ENCODE data around the gene HOXB8. TPM values are rescaled to one million over a fixed set of nuclear protein-coding genes. Genes with fewer than 3 reads are reported as not detected.
A peak's percentile ranks its signal among the peaks of the same experiment; 100 is the strongest.

HOXB8 gene
- total RNA-seq, 1 donor from 2014 or later = 22.9 TPM

DNA sequence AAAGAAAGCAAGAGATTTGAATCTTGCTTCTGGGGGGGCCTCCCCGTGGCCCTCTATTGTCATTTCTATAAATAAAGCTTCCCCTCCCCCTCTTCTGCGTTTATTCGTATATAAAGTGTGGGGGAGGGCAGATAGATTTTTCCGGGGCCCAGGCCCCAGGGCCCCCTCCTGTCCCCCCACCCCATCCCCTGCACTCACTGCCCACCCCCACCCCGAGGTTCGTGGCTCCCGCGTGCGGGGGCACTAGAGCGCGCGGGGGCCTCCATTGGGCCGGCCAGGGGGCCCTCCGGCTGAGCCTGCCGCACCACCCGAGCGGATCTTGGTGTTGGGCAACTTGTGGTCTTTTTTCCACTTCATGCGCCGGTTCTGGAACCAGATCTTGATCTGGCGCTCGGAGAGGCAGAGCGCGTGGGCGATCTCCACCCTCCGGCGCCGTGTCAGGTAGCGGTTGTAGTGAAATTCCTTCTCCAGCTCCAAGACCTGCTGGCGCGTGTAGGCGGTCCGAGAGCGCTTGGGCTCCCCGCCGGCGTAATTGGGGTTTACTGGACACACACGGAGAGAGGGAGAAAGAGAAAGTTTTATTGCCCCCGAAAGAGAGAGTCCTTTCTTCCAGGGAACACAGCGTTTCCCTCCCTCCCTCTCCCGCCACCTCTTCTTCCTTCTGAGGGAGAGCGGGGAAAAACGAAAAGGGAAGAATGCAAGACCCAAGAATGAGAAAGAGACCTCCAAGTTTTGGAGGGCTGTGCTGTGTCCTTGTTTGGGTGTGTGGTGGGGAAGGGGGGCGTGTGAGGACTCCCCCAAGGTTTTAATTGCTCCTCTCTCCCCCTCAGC lies 38.4 kb downstream of the HOXB8 start:
- H3K27ac Mint-ChIP-seq (ENCODE audit: unreplicated experiment) = peak overlapping the region; percentile 83
- no peaks in the 10 kb centered on the region for H3K36me3 Mint-ChIP-seq (ENCODE audit: low read depth)
- H3K4me1 Mint-ChIP-seq = peaks cover 25% of the 10 kb centered on the region
- peaks cover 49% of the 10 kb centered on the region for H3K27me3 Mint-ChIP-seq (ENCODE audit: low read depth)
- H3K4me3 Mint-ChIP-seq = peak overlapping the region; percentile 90
- H3K9me3 Mint-ChIP-seq = no peaks in the 10 kb centered on the region
- TF ChIP-seq, protein P1, sequence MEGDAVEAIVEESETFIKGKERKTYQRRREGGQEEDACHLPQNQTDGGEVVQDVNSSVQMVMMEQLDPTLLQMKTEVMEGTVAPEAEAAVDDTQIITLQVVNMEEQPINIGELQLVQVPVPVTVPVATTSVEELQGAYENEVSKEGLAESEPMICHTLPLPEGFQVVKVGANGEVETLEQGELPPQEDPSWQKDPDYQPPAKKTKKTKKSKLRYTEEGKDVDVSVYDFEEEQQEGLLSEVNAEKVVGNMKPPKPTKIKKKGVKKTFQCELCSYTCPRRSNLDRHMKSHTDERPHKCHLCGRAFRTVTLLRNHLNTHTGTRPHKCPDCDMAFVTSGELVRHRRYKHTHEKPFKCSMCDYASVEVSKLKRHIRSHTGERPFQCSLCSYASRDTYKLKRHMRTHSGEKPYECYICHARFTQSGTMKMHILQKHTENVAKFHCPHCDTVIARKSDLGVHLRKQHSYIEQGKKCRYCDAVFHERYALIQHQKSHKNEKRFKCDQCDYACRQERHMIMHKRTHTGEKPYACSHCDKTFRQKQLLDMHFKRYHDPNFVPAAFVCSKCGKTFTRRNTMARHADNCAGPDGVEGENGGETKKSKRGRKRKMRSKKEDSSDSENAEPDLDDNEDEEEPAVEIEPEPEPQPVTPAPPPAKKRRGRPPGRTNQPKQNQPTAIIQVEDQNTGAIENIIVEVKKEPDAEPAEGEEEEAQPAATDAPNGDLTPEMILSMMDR (conservative IDR thresholded peaks at IDR 0.05) = no peak
- no peak for DNase-seq (ENCODE audit: low read depth, low spot score)

DNA sequence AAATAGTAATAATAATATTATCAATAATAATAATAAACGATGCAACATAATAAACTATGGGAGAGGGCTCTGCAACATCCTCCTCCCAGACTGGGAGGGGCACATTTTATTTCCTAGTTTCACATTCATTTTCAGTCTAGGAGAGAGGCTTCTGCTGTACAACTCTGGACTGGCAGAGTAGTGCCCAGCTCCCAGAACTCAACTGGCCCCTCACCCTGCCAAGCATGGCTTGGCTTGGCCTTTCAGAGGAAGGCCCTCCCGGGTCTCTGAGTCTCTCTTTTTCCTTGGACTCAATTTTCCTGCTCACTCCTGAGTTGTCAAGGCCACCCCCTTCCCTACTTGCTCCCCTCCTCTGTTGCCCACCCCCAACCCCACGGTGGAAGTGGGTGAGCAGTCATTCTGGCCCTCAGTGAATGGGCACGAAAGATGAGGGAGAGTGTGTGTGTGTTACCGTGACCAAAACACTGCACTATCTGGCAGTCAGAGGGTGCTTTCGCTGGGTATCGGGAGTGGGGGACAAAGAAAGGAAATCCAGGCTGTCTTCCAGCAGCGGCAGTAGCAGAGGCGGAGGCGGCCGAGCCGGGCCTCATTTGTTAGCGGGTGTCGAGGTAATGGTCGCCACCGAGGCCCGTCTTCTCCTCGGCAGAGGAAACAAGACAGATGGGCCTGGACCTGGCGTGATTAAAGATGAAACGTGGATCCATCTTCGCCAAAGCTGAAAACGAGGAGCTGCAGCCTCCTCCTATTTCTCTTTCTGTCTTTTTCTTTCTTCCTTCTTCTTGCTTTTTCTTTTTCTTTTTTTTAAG lies 39.2 kb downstream of the HOXB8 start:
- TF ChIP-seq, protein P1 (conservative IDR thresholded peaks at IDR 0.05) = no peak
- peaks cover 22% of the 10 kb centered on the region for H3K4me1 Mint-ChIP-seq
- H3K9me3 Mint-ChIP-seq = no peaks in the 10 kb centered on the region
- H3K4me3 Mint-ChIP-seq = peak overlapping the region; percentile 64
- no peak for DNase-seq (ENCODE audit: low read depth, low spot score)
- no peaks in the 10 kb centered on the region for H3K36me3 Mint-ChIP-seq (ENCODE audit: low read depth)
- H3K27me3 Mint-ChIP-seq (ENCODE audit: low read depth) = peaks cover 41% of the 10 kb centered on the region
- H3K27ac Mint-ChIP-seq (ENCODE audit: unreplicated experiment) = peak overlapping the region; percentile 83

DNA sequence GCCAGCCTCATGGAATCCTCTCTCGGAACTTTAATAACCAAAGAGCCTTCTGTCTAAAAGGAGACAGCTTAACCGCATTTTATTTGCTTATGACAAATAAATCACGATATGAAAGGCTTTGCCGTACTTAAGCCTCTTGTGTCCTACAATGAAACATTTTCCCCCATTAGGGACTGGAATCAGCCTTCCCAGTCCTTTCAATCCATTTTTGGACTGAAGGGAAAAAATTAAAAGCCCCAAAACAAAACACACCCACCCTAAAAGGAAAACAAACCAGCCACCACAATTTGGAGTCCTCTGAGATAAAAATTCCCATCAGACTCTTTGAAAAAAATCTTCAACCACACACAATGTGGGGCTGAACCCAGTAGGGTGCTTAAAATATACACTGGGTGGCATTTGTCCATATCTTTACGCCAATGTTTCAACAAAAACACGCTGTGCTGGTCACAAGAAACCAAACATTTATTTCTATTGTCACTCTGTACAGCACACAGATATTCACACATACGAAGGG lies 40.0 kb downstream of the HOXB8 start:
- DNase-seq (ENCODE audit: low read depth, low spot score) = no peak
- Mint-ChIP-seq H3K4me3 (peak overlapping the region; percentile 35), H3K9me3 (no peaks in the 10 kb centered on the region), H3K27me3 (ENCODE audit: low read depth) (peaks cover 33% of the 10 kb centered on the region), H3K36me3 (ENCODE audit: low read depth) (no peaks in the 10 kb centered on the region), H3K27ac (ENCODE audit: unreplicated experiment) (no peak overlapping the region), H3K4me1 (peaks cover 20% of the 10 kb centered on the region)
- TF ChIP-seq, protein P1 (conservative IDR thresholded peaks at IDR 0.05) = no peak

DNA sequence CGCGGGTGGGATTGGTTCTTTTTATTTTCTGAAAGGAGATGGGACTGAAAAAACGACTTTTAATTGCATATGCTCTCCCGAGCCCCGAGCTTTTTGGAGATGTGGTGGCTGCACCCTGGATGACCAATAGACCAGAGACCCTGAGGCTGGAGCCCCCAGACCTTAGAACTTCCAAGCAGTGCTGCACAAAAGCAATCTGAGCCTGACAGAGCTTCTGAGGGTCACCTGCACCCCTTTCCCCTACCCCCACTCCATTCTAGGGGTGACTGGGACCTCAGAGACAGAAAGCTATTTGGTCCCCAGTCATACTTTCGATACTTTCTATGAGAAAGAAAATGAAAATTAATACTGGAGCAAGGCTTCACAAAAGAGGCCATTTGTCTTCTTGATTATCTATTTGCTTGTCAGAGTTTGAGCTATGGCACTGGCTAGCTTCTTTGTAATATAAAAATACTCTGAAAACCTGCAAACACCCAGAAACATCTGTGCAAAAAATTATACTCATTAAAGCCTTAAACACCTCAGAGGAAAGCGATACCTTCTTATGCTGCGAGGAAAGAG lies 40.5 kb downstream of the HOXB8 start:
- Mint-ChIP-seq H3K36me3 (ENCODE audit: low read depth) (no peaks in the 10 kb centered on the region), H3K4me1 (peaks cover 16% of the 10 kb centered on the region), H3K27me3 (ENCODE audit: low read depth) (peaks cover 28% of the 10 kb centered on the region), H3K4me3 (peak overlapping the region; percentile 82), H3K9me3 (no peaks in the 10 kb centered on the region), H3K27ac (ENCODE audit: unreplicated experiment) (no peak overlapping the region)
- DNase-seq (ENCODE audit: low read depth, low spot score) = no peak
- TF ChIP-seq, protein P1 (conservative IDR thresholded peaks at IDR 0.05) = no peak

DNA sequence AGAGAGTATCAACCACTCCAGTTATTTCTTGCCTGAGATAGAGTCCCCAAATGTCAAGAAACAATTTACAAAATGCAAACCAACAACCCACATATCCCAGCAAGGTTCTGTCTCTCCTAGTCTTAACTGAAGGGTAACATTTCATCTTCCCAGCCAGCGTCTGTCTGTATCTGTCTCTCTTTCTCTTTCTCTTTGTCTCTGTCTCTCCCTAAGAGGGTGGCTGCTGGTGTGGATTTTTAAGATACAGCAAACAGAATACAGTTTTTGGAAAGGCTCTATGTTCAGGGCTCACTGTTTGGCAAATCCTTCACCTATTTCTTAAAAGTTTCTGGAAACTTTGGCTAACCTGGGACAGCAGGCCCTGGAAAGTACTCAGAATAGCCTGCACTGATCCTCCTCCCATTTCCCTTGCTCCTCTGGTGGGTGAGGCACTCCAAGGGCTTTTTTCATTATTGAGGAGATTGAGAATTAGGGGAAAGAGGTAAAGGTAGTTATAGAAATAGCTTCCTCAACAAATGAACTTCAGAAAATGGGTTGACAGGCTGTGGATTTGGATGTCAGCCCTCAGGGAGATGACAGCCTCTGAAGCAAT lies 43.2 kb downstream of the HOXB8 start:
- Mint-ChIP-seq H3K4me1 (peaks cover 14% of the 10 kb centered on the region), H3K9me3 (no peaks in the 10 kb centered on the region), H3K36me3 (ENCODE audit: low read depth) (no peaks in the 10 kb centered on the region), H3K27me3 (ENCODE audit: low read depth) (peaks cover 4% of the 10 kb centered on the region), H3K4me3 (peak overlapping the region; percentile 82), H3K27ac (ENCODE audit: unreplicated experiment) (no peak overlapping the region)
- TF ChIP-seq, protein P1 (conservative IDR thresholded peaks at IDR 0.05) = no peak
- DNase-seq (ENCODE audit: low read depth, low spot score) = no peak

All from neural crest cell (in vitro differentiated cells).